ENCODE results near the gene FKBP8. TPM values are rescaled to one million over a fixed set of nuclear protein-coding genes. Genes with fewer than 3 reads are reported as not detected.
"Not testable (repeated sequence)": the region's sequence is repeated elsewhere in the genome, so short reads cannot be mapped to it uniquely, and the experiment has no call there.

FKBP8 gene
- total RNA-seq, 1 experiment from 2014 or later, result 345 TPM

GRCh38 chr19:18542941-18543813 lies at the start of gene FKBP8 (continued):
- TF ChIP-seq SP1 (CRISPR knock-in tag; conservative IDR thresholded peaks at IDR 0.05) (peak; percentile 93), ZNF121 (CRISPR knock-in tag; IDR thresholded peaks at IDR 0.05) (no peak), MAX (CRISPR knock-in tag; IDR thresholded peaks at IDR 0.05) (no peak), IRF2 (CRISPR knock-in tag; IDR thresholded peaks at IDR 0.05; ENCODE audit: borderline replicate concordance, low read depth) (no peak), AR (CRISPR knock-in tag; IDR thresholded peaks at IDR 0.05) (no peak), ZNF219 (CRISPR knock-in tag; IDR thresholded peaks at IDR 0.05; ENCODE audit: borderline replicate concordance) (no peak), NFATC4 (CRISPR knock-in tag; IDR thresholded peaks at IDR 0.05) (no peak)

DNA sequence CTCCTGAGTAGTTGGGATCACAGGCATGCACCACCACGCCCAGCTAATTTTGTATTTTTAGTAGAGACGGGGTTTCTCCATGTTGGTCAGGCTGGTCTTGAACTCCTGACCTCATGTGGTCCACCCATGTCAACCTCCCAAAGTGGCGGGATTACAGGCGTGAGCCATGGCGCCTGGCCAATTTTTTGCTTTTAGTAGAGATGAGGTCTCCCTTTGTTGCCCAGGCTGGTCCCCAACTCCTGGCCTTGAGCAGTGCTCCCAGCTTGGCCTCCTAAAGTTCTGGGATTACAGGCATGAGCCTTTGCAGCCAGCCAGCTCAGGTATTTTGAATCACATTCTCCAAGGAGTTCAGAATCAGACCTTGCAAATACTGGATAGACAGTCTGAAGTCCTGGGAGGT lies 49.4 kb upstream of the FKBP8 start:
- not testable (repeated sequence) for H3K4me3 Mint-ChIP-seq; H3K36me3 Mint-ChIP-seq; DNase-seq (ENCODE audit: low spot score); H3K9me3 Mint-ChIP-seq; ATAC-seq; H3K27me3 Mint-ChIP-seq (ENCODE audit: low read depth)
- ChIA-PET CTCF (interaction anchor here (0.5 to 3.6 kb wide), 15 partner anchors 11 to 300 kb away, joined by 3 to 26 read pairs (median 12); partner anchors contain the start of genes ELL, TMEM59L, UBA52 and UPF1), POLR2A (interaction anchor here (1.9 kb wide), 1 partner anchor 20 kb away, joined by 8 read pairs; the partner anchor contains the start of gene TMEM59L)
- peaks cover 52% of the 10 kb centered on the region for H3K4me1 Mint-ChIP-seq
- H3K27ac Mint-ChIP-seq, result peak overlapping the region; percentile 78; the same call in 1 of the 2 replicates

DNA sequence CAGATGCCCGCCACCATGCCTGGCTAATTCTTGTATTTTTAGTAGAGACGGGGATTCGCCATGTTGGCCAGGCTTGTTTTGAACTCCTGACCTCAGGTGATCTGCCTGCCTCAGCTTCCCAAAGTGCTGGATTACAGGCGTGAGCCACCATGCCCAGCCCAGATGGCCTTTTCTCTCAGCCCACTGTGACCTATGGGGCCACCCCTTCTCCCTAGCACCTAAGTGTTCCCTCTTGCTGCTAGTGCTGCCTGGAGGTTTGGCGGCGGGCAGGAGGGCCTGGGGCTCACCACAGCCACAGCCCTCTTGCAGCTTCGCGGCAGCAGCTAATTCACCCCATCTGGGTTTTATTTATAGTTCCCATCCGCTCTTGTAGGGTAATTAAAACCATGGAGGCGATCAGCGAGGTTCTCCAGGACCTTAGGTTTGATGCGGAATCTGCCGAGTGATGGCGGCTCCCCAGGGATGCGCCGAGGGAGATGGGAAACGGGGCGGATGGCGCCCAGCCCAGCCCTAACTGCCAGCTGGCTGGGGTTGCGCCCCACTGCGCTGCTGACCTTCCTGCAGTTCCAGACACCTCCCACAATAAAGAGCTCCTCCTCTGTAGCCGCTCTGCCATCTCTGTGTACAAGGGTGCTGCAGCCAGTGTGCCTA lies 48.5 kb upstream of the FKBP8 start:
- ATAC-seq, result no peak
- POLR2A ChIA-PET, result no interaction called here
- H3K27me3 Mint-ChIP-seq (ENCODE audit: low read depth), result no peaks in the 10 kb centered on the region
- peaks cover 49% of the 10 kb centered on the region for H3K4me1 Mint-ChIP-seq
- H3K36me3 Mint-ChIP-seq, result 0 out of 2 replicates have a peak, but pooled peaks cover 3% of the 10 kb centered on the region
- no peak for DNase-seq (ENCODE audit: low spot score)
- H3K9me3 Mint-ChIP-seq, result no peaks in the 10 kb centered on the region
- H3K27ac Mint-ChIP-seq, result no peak overlapping the region; the same call in 1 of the 2 replicates
- H3K4me3 Mint-ChIP-seq, result peak overlapping the region; percentile 41
- TF ChIP-seq FOXJ3 (CRISPR knock-in tag; IDR thresholded peaks at IDR 0.05; ENCODE audit: borderline replicate concordance), result no peak
- TF ChIP-seq NFATC4 (CRISPR knock-in tag; IDR thresholded peaks at IDR 0.05), result no peak
- TF ChIP-seq HMGXB4 (CRISPR knock-in tag; IDR thresholded peaks at IDR 0.05), result no peak
- TF ChIP-seq AFF4 (CRISPR knock-in tag; IDR thresholded peaks at IDR 0.05; ENCODE audit: borderline replicate concordance), result no peak
- no peak for TF ChIP-seq ETV6 (CRISPR knock-in tag; IDR thresholded peaks at IDR 0.05)
- no peak for TF ChIP-seq ZBTB21 (CRISPR knock-in tag; IDR thresholded peaks at IDR 0.05; ENCODE audit: borderline replicate concordance)
- CTCF ChIA-PET, result interaction anchor here (2.3 to 4.5 kb wide), 6 partner anchors 12 to 255 kb away, joined by 12 to 39 read pairs (median 17); partner anchors contain the start of genes ELL and UBA52

All from WTC11 (cell line).